Measurements from ENCODE around the gene PADI1.

Gene PADI1

DNA sequence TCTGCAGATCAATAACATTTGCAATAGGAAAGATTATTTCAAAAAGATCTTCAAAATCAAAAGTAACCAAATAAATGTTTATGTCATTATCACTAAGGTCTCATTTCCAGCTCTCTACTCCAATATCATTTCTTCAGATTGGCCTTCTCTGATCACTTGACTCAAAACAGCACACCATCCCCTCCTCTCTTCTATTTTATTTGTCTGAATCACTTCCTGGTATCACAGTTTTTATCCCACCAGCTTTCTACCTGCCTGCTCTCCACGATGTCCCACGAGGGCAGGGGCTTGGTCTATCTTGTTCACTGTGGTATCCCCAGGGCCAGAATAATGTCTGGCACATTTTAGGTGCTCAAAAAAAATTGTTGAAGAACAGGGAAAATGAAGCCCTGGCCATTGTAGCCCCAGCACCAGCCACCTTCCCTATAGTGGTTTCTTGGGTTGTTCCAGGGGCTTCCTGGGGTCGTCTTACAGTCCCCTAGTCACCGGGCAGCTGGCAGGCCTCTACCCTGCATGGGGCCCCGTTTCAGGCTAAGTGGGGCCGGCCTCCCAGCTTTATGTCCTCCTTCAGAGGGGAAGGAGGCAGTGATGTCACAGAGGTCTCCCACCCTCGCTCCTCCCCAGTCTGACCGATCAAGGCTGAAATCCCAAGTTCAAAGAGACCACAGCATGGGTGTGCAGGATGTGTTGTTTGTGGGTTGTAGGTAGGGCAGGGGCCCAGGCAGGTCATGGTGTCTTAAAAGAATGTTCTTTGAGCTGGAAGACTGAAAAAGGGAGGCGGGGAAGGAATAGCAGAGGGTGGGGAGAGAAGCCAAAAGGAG, 3.5 kb upstream of the PADI1 start:
- Histone ChIP-seq H3K4me1 (ENCODE audit: control insufficient read depth, low read depth, low read length) (no peaks in the 10 kb centered on the region), H3K4me3 (ENCODE audit: low read length) (no peak overlapping the region), H3K9ac (ENCODE audit: low read length) (no peak overlapping the region)

DNA sequence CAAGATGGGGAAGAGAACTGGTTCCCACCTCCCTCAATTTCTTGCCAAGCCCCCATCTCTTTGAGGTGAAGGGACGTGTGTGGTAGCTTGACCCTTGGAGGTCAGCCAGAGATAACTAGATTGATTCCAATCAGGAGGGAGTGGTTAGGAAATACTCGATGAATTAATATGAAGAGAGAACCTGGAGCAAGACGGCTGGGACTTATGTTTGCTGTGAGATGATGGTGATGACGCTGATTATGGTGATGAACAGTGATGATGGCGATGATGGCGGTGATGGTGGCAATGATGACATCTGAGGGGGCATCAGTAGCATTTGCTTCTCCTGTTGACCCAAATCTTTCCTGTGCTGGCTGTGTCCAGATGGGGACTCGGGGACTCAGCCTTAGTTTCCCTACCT, 724 bp downstream of the PADI1 start:
- Histone ChIP-seq H3K36me3 (ENCODE audit: control insufficient read depth, low read depth, low read length) (no peaks in the 10 kb centered on the region), H3K27me3 (ENCODE audit: control insufficient read depth, insufficient read depth, low read length) (no peaks in the 10 kb centered on the region), H3K9ac (ENCODE audit: low read length) (no peak overlapping the region), H3K4me1 (ENCODE audit: control insufficient read depth, low read depth, low read length) (no peaks in the 10 kb centered on the region), H3K4me3 (ENCODE audit: low read length) (no peak overlapping the region), H3K9me3 (ENCODE audit: control insufficient read depth, low read depth, low read length) (no peaks in the 10 kb centered on the region), H3K27ac (ENCODE audit: low read length) (no peak overlapping the region)

More for the DNA sequence above, 3.5 kb upstream of the PADI1 start:
- H3K27me3 ChIP-seq (ENCODE audit: control insufficient read depth, insufficient read depth, low read length): no peaks in the 10 kb centered on the region
- H3K27ac ChIP-seq (ENCODE audit: low read length): no peak overlapping the region
- H3K9me3 ChIP-seq (ENCODE audit: control insufficient read depth, low read depth, low read length): no peaks in the 10 kb centered on the region
- no peaks in the 10 kb centered on the region for H3K36me3 ChIP-seq (ENCODE audit: control insufficient read depth, low read depth, low read length)

DNA sequence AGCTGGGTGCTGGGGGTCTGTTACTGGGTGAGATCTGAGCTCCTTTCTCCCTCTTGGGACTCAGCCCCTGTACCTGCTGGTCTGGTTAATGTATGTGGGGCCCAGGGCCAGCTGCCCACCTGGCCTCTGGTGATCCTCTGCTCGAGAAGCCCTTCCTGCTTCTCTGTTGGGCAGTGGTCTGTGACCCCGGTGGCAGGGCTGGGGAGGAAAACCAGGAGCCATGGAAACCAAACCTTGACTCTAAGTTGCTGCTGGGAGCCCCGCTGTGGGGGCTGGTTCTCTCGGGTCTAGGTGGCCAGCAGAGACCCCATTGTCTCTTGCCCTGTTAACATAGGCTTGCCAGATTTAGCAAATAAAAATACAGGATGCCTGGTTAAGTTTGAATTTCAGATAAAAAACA, 1.3 kb downstream of the PADI1 start:
- Histone ChIP-seq H3K36me3 (ENCODE audit: control insufficient read depth, low read depth, low read length) (no peaks in the 10 kb centered on the region), H3K27me3 (ENCODE audit: control insufficient read depth, insufficient read depth, low read length) (no peaks in the 10 kb centered on the region), H3K9ac (ENCODE audit: low read length) (no peak overlapping the region), H3K9me3 (ENCODE audit: control insufficient read depth, low read depth, low read length) (no peaks in the 10 kb centered on the region), H3K4me1 (ENCODE audit: control insufficient read depth, low read depth, low read length) (no peaks in the 10 kb centered on the region), H3K4me3 (ENCODE audit: low read length) (no peak overlapping the region), H3K27ac (ENCODE audit: low read length) (no peak overlapping the region)

DNA sequence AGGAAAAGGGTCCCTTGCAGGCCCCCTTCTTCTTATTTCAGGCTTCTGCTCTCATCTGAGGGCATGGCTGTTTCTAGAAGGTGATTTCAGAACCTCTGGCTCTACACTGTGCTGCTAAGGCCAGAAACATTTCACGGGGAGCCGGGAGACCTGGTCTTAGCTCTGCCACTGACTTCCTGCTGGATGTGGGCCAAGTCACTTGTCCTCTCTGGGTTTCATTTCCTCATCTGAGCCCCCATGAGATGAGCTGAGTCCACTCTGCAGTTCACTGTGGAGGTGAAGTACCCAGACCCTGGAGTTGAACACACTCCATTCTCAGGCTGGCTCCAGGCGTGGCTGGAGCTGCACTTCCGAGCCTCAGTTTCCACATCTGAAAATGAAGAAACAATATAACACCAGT, 2.1 kb downstream of the PADI1 start:
- Histone ChIP-seq H3K27ac (ENCODE audit: low read length) (no peak overlapping the region), H3K36me3 (ENCODE audit: control insufficient read depth, low read depth, low read length) (no peaks in the 10 kb centered on the region), H3K4me1 (ENCODE audit: control insufficient read depth, low read depth, low read length) (no peaks in the 10 kb centered on the region), H3K9me3 (ENCODE audit: control insufficient read depth, low read depth, low read length) (no peaks in the 10 kb centered on the region), H3K4me3 (ENCODE audit: low read length) (no peak overlapping the region), H3K9ac (ENCODE audit: low read length) (no peak overlapping the region), H3K27me3 (ENCODE audit: control insufficient read depth, insufficient read depth, low read length) (no peaks in the 10 kb centered on the region)

DNA sequence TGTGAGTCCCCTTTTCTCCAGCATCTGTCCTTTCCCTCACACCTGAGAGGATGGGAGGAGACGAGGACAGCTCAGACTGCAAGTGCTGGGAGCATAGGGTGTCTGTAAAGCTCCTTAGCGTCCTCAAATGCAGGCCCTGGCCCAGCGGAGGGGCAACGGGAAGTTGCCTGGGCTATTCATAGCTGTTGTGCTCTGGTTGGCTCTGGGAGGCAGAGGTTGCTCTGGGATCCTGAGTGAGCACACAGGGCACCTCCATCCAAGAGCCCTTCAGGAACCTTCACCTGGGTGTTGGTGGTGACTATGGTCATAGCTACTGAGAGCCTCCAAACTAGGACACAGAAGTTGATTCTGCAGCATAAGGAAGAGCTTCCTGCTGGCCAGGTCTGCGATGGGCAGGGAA, 2.6 kb downstream of the PADI1 start:
- Histone ChIP-seq H3K9ac (ENCODE audit: low read length) (no peak overlapping the region), H3K4me1 (ENCODE audit: control insufficient read depth, low read depth, low read length) (no peaks in the 10 kb centered on the region), H3K36me3 (ENCODE audit: control insufficient read depth, low read depth, low read length) (no peaks in the 10 kb centered on the region), H3K27me3 (ENCODE audit: control insufficient read depth, insufficient read depth, low read length) (no peaks in the 10 kb centered on the region), H3K9me3 (ENCODE audit: control insufficient read depth, low read depth, low read length) (no peaks in the 10 kb centered on the region), H3K4me3 (ENCODE audit: low read length) (no peak overlapping the region), H3K27ac (ENCODE audit: low read length) (no peak overlapping the region)

DNA sequence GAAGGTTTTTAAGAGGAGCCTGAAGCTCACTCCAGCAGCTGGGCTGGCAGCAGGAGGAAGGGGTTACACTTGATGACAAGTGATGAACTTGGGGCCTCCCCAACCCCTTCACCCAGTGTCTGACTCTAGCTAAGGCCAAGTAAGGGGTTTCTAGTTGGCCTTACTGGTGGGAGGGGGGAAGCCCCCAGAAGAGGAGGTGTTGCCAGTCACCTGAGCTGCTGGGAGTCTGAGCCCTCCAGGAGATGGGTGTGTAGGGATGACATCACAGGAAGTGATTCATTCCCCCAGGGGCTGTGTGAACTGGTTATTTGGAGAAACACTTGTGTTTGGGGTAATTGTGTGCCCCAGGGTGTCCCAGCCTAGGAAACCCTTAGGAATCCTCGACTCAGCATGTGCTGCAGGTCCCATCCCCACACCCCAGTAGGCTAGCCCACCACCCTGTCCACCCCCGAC, 3.1 kb downstream of the PADI1 start:
- no peak overlapping the region for H3K4me3 ChIP-seq (ENCODE audit: low read length)
- H3K4me1 ChIP-seq (ENCODE audit: control insufficient read depth, low read depth, low read length): peaks cover 2% of the 10 kb centered on the region
- no peak overlapping the region for H3K27ac ChIP-seq (ENCODE audit: low read length)
- H3K27me3 ChIP-seq (ENCODE audit: control insufficient read depth, insufficient read depth, low read length): no peaks in the 10 kb centered on the region
- no peak overlapping the region for H3K9ac ChIP-seq (ENCODE audit: low read length)
- H3K9me3 ChIP-seq (ENCODE audit: control insufficient read depth, low read depth, low read length): no peaks in the 10 kb centered on the region
- no peaks in the 10 kb centered on the region for H3K36me3 ChIP-seq (ENCODE audit: control insufficient read depth, low read depth, low read length)

DNA sequence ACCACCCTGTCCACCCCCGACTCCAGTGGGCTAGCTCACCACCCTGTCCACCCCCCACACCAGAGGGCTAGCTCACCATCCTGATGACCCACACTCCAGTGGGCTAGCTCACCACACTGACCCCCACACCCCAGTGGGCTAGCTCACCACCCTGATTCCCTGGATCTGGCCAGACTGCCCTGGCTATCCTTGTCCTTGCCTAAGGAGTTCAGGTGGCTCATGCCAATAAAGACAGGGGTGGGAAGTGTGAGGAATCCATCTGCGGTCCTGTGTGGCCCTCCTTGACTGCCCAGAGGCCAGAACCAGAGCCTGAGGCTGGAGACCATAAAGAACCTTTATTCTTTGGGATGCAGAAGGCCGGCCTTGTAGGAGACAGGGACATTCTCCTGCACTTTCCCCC, 3.6 kb downstream of the PADI1 start:
- Histone ChIP-seq H3K9ac (ENCODE audit: low read length) (no peak overlapping the region), H3K36me3 (ENCODE audit: control insufficient read depth, low read depth, low read length) (no peaks in the 10 kb centered on the region), H3K9me3 (ENCODE audit: control insufficient read depth, low read depth, low read length) (no peaks in the 10 kb centered on the region), H3K4me3 (ENCODE audit: low read length) (no peak overlapping the region), H3K4me1 (ENCODE audit: control insufficient read depth, low read depth, low read length) (peaks cover 8% of the 10 kb centered on the region), H3K27me3 (ENCODE audit: control insufficient read depth, insufficient read depth, low read length) (no peaks in the 10 kb centered on the region), H3K27ac (ENCODE audit: low read length) (no peak overlapping the region)

DNA sequence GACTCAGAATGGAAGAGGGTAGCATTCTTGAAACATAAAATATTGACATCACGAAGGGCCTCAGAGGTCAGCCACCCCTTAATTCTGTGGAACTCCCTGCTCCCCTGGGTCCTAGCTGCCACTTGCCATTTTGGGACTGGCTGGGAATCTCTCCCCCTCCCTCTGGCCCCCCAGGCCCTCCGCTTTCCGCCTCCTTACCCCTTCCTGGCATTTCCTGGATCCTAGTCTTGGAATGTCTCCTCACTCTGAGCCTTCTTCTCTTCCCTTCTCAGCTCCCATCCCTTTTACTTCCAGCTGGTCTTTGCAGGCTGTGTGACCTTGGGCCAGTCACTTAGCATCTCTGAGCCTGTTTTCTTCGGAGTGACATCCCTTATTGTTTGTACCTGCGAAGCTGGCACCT, 4.5 kb downstream of the PADI1 start:
- H3K9ac ChIP-seq (ENCODE audit: low read length): no peak overlapping the region
- H3K27me3 ChIP-seq (ENCODE audit: control insufficient read depth, insufficient read depth, low read length): no peaks in the 10 kb centered on the region
- peaks cover 8% of the 10 kb centered on the region for H3K4me1 ChIP-seq (ENCODE audit: control insufficient read depth, low read depth, low read length)
- no peak overlapping the region for H3K27ac ChIP-seq (ENCODE audit: low read length)
- H3K36me3 ChIP-seq (ENCODE audit: control insufficient read depth, low read depth, low read length): no peaks in the 10 kb centered on the region
- no peaks in the 10 kb centered on the region for H3K9me3 ChIP-seq (ENCODE audit: control insufficient read depth, low read depth, low read length)
- H3K4me3 ChIP-seq (ENCODE audit: low read length): no peak overlapping the region

DNA sequence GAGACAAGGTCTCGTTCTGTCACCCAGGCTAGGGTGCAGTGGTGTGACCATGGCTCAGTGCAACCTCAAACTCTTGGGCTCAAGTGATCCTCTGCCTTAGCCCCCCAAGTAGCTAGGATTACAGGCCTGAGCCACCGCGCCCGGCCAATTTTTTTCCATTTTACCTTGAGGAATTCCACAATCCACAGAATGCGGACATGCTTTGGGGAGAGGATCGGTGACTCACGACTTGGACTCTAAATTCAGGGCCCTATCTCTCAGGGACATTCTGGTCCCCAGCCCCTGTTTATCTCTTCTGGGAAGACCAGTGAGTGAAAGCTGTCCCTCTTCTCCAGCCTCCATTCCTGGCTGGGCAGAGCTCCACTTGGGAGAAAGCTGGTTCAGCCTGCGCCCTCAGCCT, 5.2 kb downstream of the PADI1 start:
- no peak overlapping the region for H3K27ac ChIP-seq (ENCODE audit: low read length)
- no peaks in the 10 kb centered on the region for H3K27me3 ChIP-seq (ENCODE audit: control insufficient read depth, insufficient read depth, low read length)
- no peaks in the 10 kb centered on the region for H3K9me3 ChIP-seq (ENCODE audit: control insufficient read depth, low read depth, low read length)
- H3K9ac ChIP-seq (ENCODE audit: low read length): no peak overlapping the region
- peaks cover 8% of the 10 kb centered on the region for H3K4me1 ChIP-seq (ENCODE audit: control insufficient read depth, low read depth, low read length)
- no peaks in the 10 kb centered on the region for H3K36me3 ChIP-seq (ENCODE audit: control insufficient read depth, low read depth, low read length)
- H3K4me3 ChIP-seq (ENCODE audit: low read length): no peak overlapping the region

DNA sequence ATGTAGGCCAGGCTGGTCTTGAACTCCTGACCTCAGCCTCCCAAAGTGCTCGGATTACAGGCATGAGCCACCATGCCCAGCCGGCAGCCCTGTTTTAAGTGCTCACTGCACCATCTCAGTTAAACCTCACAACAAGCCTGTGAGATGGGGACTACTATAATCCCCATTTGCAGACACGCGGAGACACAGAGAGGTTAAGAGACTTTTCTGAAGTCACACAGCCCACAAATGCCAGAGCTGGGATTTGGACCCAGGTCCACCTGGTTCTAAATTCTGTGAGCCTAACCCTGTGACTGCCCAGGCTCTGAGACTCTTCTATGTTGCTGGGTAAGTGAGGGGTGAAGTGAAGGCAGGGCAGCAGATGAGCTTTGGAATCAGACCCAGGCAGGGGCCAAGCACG, 6.4 kb downstream of the PADI1 start:
- Histone ChIP-seq H3K4me3 (ENCODE audit: low read length) (no peak overlapping the region), H3K4me1 (ENCODE audit: control insufficient read depth, low read depth, low read length) (peaks cover 8% of the 10 kb centered on the region), H3K36me3 (ENCODE audit: control insufficient read depth, low read depth, low read length) (no peaks in the 10 kb centered on the region), H3K27ac (ENCODE audit: low read length) (no peak overlapping the region), H3K9me3 (ENCODE audit: control insufficient read depth, low read depth, low read length) (no peaks in the 10 kb centered on the region), H3K9ac (ENCODE audit: low read length) (no peak overlapping the region), H3K27me3 (ENCODE audit: control insufficient read depth, insufficient read depth, low read length) (no peaks in the 10 kb centered on the region)

DNA sequence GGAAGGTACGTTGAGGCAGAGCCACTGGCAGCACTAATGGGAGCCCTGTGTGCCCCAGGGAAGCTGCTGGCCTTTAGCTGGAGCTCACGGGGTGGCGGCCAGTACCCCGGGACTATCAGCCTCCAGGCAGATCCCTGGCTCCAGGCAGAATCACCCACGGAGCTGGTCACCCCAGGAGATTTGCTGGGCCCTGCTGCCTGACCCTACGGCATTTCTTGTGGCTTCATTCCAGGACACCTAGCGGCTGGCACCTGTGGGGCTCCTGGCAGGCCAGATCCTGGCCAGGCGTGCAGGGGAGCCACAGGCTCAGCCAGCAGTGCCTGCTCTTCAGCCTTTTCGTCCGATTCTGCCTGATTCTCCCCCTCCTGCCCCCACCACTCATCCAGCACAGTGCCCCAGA, 7.1 kb downstream of the PADI1 start:
- Histone ChIP-seq H3K9me3 (ENCODE audit: control insufficient read depth, low read depth, low read length) (no peaks in the 10 kb centered on the region), H3K4me1 (ENCODE audit: control insufficient read depth, low read depth, low read length) (peaks cover 8% of the 10 kb centered on the region), H3K4me3 (ENCODE audit: low read length) (no peak overlapping the region), H3K9ac (ENCODE audit: low read length) (no peak overlapping the region), H3K36me3 (ENCODE audit: control insufficient read depth, low read depth, low read length) (no peaks in the 10 kb centered on the region), H3K27ac (ENCODE audit: low read length) (no peak overlapping the region), H3K27me3 (ENCODE audit: control insufficient read depth, insufficient read depth, low read length) (no peaks in the 10 kb centered on the region)

DNA sequence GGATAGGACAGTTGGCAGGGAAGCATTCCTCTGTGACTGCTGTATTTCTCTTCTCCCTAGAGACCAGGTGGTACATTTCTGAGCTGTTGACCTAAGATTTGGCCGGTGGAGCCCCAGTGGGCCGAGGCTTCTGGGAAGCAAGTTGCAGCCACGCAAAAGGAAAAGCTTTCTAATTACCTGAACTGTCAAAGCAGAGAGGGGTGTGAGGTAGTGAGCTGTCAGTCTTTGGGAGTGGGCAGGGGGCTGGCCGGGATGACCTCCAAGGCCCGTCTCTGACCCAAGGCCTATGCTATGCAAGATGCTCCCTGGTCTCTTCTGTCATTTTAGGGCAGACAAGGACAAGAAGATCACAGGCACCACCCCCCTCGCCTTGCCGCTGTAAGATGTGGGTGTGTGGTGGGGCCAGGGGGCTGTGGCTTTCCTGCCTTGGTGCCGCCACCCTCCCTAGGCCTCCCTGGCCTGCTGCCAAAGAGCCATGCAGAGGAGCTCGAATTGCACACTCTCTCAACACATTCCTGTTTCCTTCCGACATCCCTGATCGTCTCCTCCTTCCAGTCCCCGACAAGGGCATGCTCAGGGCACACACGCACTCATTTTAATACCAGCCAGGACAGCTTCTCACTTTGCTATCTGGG, 7.7 kb downstream of the PADI1 start:
- Histone ChIP-seq H3K27ac (ENCODE audit: low read length) (no peak overlapping the region), H3K36me3 (ENCODE audit: control insufficient read depth, low read depth, low read length) (no peaks in the 10 kb centered on the region), H3K27me3 (ENCODE audit: control insufficient read depth, insufficient read depth, low read length) (no peaks in the 10 kb centered on the region), H3K9ac (ENCODE audit: low read length) (no peak overlapping the region), H3K9me3 (ENCODE audit: control insufficient read depth, low read depth, low read length) (no peaks in the 10 kb centered on the region), H3K4me1 (ENCODE audit: control insufficient read depth, low read depth, low read length) (peaks cover 8% of the 10 kb centered on the region), H3K4me3 (ENCODE audit: low read length) (no peak overlapping the region)
